Activated CD8-positive, alpha-beta memory T cell treated with anti-CD3 and anti-CD28 coated beads, Interleukin-2, amount 50 U/mL, for 1 hour (primary cell): ENCODE data around the gene CHPF.

Source experiments
- DNase-seq: peaks from one replicate; pipeline ENCODE4 v3.0.0-alpha.2; 2020; ENCODE audit errors: extremely low read depth

The CHPF gene

GRCh38 chr2:219513787-219514186, 29.8 kb downstream of the CHPF start:
- no peak for DNase-seq

- DNase-seq: no peak
These were observed 30.9 kb downstream of the CHPF start for GRCh38 chr2:219512524-219513216.

- DNase-seq: no peak
These were observed 31.9 kb downstream of the CHPF start for GRCh38 chr2:219511547-219512325.

GRCh38 chr2:219510512-219511135, 33.0 kb downstream of the CHPF start:
- no peak for DNase-seq

GRCh38 chr2:219509780-219510511, 33.7 kb downstream of the CHPF start:
- no peak for DNase-seq

- DNase-seq: no peak
These were observed 34.4 kb downstream of the CHPF start for GRCh38 chr2:219508971-219509779.

- no peak for DNase-seq
These were observed 35.2 kb downstream of the CHPF start for GRCh38 chr2:219508444-219508734.

GRCh38 chr2:219507581-219508443, 35.8 kb downstream of the CHPF start:
- no peak for DNase-seq

- no peak for DNase-seq
These were observed 36.6 kb downstream of the CHPF start for GRCh38 chr2:219506802-219507526.

- no peak for DNase-seq
These were observed 37.3 kb downstream of the CHPF start for GRCh38 chr2:219506153-219506801.

- no peak for DNase-seq
These were observed 38.0 kb downstream of the CHPF start for GRCh38 chr2:219505585-219505984.

GRCh38 chr2:219502618-219503017, 41.0 kb downstream of the CHPF start:
- no peak for DNase-seq

- no peak for DNase-seq
These were observed 41.8 kb downstream of the CHPF start for GRCh38 chr2:219501849-219502248.

GRCh38 chr2:219500135-219500534, 43.5 kb downstream of the CHPF start:
- no peak for DNase-seq

GRCh38 chr2:219499555-219499954, 44.1 kb downstream of the CHPF start:
- DNase-seq: no peak

- no peak for DNase-seq
These were observed 44.6 kb downstream of the CHPF start for GRCh38 chr2:219499058-219499307.

- DNase-seq: peak; percentile 71
These were observed 45.1 kb downstream of the CHPF start, which contains the start of gene GMPPA for GRCh38 chr2:219498280-219499057. Gene GMPPA (plus strand): TSS chr2:219498891. CDS start chr2:219499976, 1,085 bp downstream.

- no peak for DNase-seq
These were observed 45.9 kb downstream of the CHPF start for GRCh38 chr2:219497495-219498279.
